ENCODE data around the gene EPM2AIP1.
A peak's percentile ranks its signal among the peaks of the same experiment; 100 is the strongest.
"Not testable (repeated sequence)": the region's sequence is repeated elsewhere in the genome, so short reads cannot be mapped to it uniquely, and the experiment has no call there.

EPM2AIP1 gene

DNA sequence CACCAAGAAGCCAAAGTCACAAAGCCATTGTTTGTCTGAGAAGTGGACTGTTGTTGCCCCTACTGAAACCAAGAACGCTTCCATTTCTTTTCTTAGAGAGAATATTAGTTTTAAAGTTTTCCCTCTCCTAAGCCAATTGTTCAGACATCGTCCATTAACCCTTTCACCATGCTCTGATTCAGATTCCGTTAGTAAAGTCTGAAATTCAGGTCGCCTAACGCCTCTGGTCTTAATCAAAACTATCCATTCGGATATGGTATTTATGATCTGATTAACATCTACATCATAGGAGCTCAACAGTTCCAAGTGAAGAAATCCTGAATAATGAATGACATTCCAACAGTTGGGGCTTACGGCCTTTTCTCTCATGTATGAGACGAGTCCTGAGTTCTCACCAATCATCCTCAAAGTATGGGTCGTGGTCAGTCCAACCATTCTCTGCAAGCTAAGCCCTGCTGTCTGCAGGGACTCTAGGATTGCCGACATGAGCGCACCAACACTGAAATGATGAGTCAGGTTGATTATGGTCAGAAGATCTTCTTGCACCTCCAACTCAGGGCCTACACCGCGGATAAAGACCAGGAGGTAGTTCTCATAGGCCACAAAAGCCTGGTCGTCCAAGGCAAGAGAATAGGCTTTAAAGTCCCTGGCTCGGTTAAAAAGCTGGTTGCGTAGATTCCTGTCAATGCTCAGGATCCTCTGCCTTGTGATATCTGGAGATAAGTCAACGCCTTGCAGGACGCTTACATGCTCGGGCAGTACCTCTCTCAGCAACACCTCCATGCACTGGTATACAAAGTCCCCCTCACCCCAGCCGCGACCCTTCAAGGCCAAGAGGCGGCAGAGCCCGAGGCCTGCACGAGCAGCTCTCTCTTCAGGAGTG is 767 bp downstream of the EPM2AIP1 start:
- no peak for DNase-seq

DNA sequence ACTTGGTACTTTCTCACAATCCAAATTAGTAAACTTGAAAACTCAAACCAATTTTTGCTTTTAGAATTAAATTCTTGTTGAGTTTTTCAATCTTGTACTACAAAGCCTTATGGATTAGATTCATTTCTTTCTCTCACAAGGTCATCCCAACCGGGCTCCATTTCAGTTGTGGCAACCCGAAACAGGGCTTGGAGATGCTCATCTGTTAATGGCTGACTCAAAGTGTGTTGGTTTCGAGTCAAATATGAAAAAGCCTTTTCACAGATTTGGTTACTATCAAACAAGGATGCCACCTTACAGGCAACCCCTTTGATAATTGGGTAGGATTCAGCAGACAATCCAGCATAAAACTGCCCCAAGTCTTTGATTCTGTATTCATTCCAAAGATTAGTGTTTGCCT is 1.8 kb downstream of the EPM2AIP1 start:
- DNase-seq = no peak

- DNase-seq = no peak
These were observed 3.4 kb downstream of the EPM2AIP1 start for GRCh38 chr3:36989568-36989967.

GRCh38 chr3:36989005-36989404 is 3.9 kb downstream of the EPM2AIP1 start:
- DNase-seq = no peak

DNA sequence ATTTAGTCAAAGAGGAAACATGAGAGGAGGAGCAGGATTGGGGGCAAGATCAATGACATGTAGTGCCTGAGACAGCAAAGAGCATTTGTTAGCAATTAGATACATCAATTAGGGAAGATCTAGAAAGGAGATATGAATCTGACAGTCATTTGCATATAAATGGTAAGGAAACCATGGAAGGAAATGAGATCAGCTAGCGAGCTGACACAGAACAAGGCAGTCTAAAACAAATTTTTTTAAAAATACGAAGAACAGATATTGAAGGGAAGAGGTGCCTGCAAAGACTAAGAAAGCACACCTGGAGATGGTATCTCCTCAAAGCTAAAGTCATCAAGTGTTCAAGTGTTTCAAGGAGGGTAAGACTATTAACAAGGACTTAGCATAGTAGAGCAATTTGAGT is 4.6 kb downstream of the EPM2AIP1 start:
- DNase-seq = no peak

DNA sequence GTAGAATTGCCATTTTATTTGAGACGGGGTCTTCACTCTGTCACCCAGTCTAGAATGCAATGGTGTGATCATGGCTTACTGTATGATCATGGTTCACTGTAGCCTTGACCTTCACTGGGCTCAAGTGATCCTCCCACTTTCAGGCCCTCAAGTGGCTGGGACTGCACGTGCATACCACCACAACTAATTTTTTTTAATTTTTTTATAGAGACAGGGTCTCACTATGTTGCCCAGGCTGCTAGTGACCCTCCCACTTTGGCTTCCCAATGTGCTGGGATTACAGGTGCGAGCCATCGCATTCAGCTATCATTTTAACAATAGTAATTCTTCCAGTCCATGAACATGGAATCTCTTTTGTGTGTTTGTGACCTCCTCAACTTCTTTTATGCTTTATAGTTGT is 11.9 kb downstream of the EPM2AIP1 start:
- DNase-seq = no peak

GRCh38 chr3:36973139-36973538 is 19.8 kb downstream of the EPM2AIP1 start:
- DNase-seq = no peak

GRCh38 chr3:36972163-36972562 is 20.8 kb downstream of the EPM2AIP1 start:
- no peak for DNase-seq

GRCh38 chr3:36969540-36970432 is 23.1 kb downstream of the EPM2AIP1 start:
- peak; percentile 91 for DNase-seq

DNA sequence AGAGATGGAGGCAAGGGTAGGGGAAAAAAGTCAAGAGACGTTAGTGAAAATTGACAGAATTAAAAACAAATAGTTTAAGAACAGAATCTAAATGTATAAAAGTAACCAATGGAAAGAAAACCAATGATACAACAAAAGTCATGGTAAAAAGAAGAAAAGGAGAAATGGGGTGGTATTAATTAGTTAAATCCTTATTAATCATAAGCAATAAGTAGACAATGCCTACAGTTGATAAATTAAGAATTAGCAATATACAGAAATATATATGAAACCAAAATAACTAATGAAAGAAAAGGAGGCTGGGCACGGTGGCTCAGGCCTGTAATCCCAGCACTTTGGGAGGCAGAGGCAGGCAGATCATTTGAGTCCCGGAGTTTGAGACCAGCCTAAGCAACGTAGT is 23.8 kb downstream of the EPM2AIP1 start:
- no peak for DNase-seq

- DNase-seq = peak; percentile 87
These were observed 27.5 kb downstream of the EPM2AIP1 start for GRCh38 chr3:36965440-36965839.

GRCh38 chr3:36964817-36965216 is 28.1 kb downstream of the EPM2AIP1 start:
- DNase-seq = no peak

DNA sequence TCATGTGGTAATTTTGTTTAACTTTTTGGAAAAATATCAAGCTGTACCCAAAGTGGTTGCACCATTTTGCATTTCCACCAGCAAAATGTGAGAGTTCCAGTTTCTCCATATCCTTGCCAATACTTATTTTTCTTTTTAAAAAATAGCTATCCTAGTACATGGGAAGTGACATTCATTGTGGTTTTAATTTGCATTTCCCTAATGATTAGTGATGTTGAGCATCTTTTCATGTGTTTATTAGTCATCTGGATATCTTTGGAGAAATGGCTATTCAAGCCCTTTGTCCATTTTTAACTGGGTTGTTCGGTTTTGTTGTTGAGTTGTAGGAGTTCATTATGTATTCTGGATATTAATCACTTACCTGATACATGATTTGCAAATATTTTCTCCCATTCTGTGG is 28.6 kb downstream of the EPM2AIP1 start:
- DNase-seq = no peak

GRCh38 chr3:36963008-36963407 is 29.9 kb downstream of the EPM2AIP1 start:
- DNase-seq = not testable (repeated sequence)

- DNase-seq = no peak
These were observed 32.4 kb downstream of the EPM2AIP1 start for GRCh38 chr3:36960502-36960901.

- peak; percentile 87 for DNase-seq
These were observed 33.1 kb downstream of the EPM2AIP1 start for GRCh38 chr3:36959821-36960220.

GRCh38 chr3:36957862-36958686 is 34.9 kb downstream of the EPM2AIP1 start:
- no peak for DNase-seq

DNA sequence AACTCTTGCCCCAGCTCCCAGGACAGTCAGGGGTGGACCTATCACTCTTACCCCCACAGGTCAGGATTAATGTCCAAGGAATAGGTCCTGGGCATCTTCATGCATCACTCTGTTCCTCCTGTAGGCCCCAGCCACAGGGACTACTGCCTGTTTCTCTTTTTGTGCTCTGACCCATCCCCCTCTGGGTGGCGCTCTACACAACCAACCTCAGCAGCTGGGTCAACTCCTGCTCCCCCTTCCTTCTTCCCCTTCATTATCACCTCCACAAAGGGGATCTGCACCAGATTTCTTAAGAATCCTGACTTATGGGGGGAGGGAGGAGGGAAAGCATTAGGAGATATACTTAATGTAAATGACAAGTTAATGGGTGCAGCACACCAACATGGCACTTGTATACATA is 35.9 kb downstream of the EPM2AIP1 start:
- DNase-seq = no peak

DNA sequence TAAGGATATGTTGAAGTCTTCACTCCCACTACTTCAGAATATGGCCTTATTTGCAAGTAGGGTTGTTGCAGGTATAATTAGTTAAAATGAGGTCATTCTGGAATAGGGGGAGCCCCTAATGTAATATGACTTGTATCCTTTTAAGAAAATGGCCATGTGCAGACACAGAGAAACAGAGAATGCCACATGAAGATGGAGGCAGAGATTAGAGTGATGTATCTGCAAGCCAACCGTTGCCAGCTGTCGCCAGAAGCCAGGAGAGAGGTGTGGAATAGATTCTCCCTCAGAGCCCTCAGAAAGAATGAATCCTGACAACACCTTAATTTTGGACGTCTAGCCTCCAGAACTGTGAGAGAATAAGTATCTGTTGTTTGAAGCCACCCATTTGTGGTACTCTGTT is 36.8 kb downstream of the EPM2AIP1 start:
- DNase-seq = no peak

DNA sequence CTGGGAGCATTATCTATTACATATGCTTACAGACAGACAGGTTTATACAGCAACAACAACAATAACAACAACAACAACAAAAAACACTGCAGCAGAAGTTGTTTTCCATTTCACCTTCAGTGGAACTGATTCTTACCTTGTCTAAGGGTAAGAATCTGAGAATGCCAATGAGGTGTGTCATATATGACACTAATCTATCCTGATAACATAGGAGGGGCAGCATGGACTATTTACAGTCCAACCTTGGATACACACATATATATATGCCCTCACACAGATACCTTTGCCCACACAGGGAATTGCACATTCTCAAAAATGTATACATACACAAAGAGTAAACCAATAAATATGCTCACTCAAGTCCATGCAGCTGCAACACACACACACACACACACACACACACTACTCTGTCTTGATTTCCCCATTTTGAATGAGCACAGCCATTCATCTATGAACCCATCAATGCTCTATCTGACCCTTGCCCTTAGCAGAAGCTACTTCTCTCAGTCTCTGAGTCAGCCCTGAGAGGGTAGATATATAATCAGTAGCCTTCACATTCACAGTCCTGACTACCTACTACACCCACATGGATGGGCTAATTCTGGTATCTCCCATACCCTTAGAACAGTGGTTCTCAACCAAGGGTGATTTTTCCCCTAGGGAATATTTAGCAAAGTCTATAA is 38.3 kb downstream of the EPM2AIP1 start:
- no peak for DNase-seq

DNA sequence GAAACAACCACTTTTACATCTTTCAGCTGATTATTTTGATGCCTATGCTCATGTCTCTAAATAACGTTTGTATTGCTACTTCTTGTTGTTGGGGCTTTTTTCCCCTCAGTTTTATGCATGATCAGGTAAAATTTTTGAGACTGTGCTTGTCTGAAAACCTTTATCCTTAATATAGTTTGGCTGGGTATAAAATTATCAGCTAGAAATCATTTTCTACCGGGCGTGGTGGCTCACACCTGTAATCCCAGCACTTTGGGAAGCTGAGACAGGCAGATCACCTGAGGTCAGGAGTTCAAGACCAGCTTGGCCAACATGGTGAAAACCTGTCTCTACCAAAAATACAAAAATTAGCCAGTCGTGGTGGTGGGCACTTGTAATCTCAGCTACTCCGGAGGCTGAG is 45.1 kb downstream of the EPM2AIP1 start:
- not testable (repeated sequence) for DNase-seq

- DNase-seq = no peak
These were observed 47.5 kb downstream of the EPM2AIP1 start for GRCh38 chr3:36945333-36945980.

All from DMS79 (cell line).